ENCODE measurements around the gene MAP2K5. TPM values are rescaled to one million over a fixed set of nuclear protein-coding genes. Genes with fewer than 3 reads are reported as not detected.

Gene MAP2K5
- total and polyA plus RNA-seq, 9 of the 15 experiments (the other 6 are each of a cell fraction or from before 2014, with no cell fraction given), result 0.41 to 16.5 (median 7.5) TPM

- peak in 1 of 3 experiments; percentile 45; a peak in 1 of 6 replicates for TF ChIP-seq ZBTB11 (CRISPR knock-in tag; IDR thresholded peaks at IDR 0.05)
- no peak for TF ChIP-seq MLX (CRISPR knock-in tag; conservative IDR thresholded peaks at IDR 0.05)
- TF ChIP-seq HDAC2 (IDR thresholded peaks at IDR 0.05), result peak; percentile 67; the same call in 1 of the 2 replicates
- TF ChIP-seq DPF2 (IDR thresholded peaks at IDR 0.05), result no peak
- no peak for TF ChIP-seq MED1 (CRISPR knock-in tag; IDR thresholded peaks at IDR 0.05; ENCODE audit: borderline replicate concordance)
- peak; percentile 88 for TF ChIP-seq PHF8 (IDR thresholded peaks at IDR 0.05; ENCODE audit: borderline replicate concordance, low read length)
- no peak for TF ChIP-seq ARID2 (IDR thresholded peaks at IDR 0.05)
- TF ChIP-seq MAX (CRISPR knock-in tag; IDR thresholded peaks at IDR 0.05), result peak; percentile 84
- 0 out of 2 replicates have a peak, but pooled peaks have one; percentile 40 for TF ChIP-seq SMAD4 (CRISPR knock-in tag; conservative IDR thresholded peaks at IDR 0.05)
- TF ChIP-seq ZNF77 (CRISPR knock-in tag; IDR thresholded peaks at IDR 0.05), result no peak
- no peak for TF ChIP-seq MCM5 (IDR thresholded peaks at IDR 0.05; ENCODE audit: low read depth)
- TF ChIP-seq STAT5A (IDR thresholded peaks at IDR 0.05; ENCODE audit: borderline replicate concordance, low read length), result no peak
- no peak for TF ChIP-seq ZNF232 (CRISPR knock-in tag; IDR thresholded peaks at IDR 0.05)
- peak; percentile 80 for TF ChIP-seq BRF2 (IDR thresholded peaks at IDR 0.05; ENCODE audit: borderline replicate concordance, insufficient read depth, insufficient read length)
- TF ChIP-seq U2AF2 (optimal IDR thresholded peaks at IDR 0.05; ENCODE audit: low read depth, low read length), result no peak
- peak; percentile 37; the same call in 1 of the 2 replicates for TF ChIP-seq SOX6 (IDR thresholded peaks at IDR 0.05)
- TF ChIP-seq RBBP5 (IDR thresholded peaks at IDR 0.05; ENCODE audit: borderline replicate concordance, insufficient read depth, low read length, poor library complexity, severe bottlenecking), result peak; percentile 98
- TF ChIP-seq POLR2A (conservative IDR thresholded peaks at IDR 0.05), result peak; percentile 95
- no peak for TF ChIP-seq MYBL2 (IDR thresholded peaks at IDR 0.05; ENCODE audit: low read depth)
- no peak for TF ChIP-seq MYBL2 (CRISPR knock-in tag; IDR thresholded peaks at IDR 0.05; ENCODE audit: borderline replicate concordance)
- TF ChIP-seq CXXC5 (CRISPR knock-in tag; IDR thresholded peaks at IDR 0.05), result peak; percentile 91
- no peak for TF ChIP-seq NR3C1 (CRISPR knock-in tag; IDR thresholded peaks at IDR 0.05)
- TF ChIP-seq ZBED1 (IDR thresholded peaks at IDR 0.05), result no peak
- no peak for TF ChIP-seq CC2D1A (IDR thresholded peaks at IDR 0.05)
- peak; percentile 78 for TF ChIP-seq TARDBP (IDR thresholded peaks at IDR 0.05)
Measured at GRCh38 chr15:67839929-67840748, 297.6 kb downstream of the MAP2K5 start, which contains the start of gene RNU6-1 (continued).
